Keratinocyte (primary cell): ENCODE results near the gene MED4.

Source experiments
- CTCF ChIP-seq, 3 experiments: IDR thresholded peaks in 1 of 3; conservative IDR thresholded peaks in 1 of 3; optimal IDR thresholded peaks in 1 of 3; 2 replicates in 2 of 3; 3 replicates in 1 of 3; pipeline versions ENCODE3 to v1.5.1; 2011; ENCODE audit warnings: low read length in 3 of 3, mild to moderate bottlenecking in 3 of 3, moderate library complexity in 2 of 3, control low read depth in 1 of 3, inconsistent platforms in 1 of 3; ENCODE audit not compliant: insufficient read depth in 2 of 3; ENCODE audit errors: extremely low read depth in 1 of 3
- EZH2 ChIP-seq: IDR thresholded peaks from one replicate; pipeline ENCODE4 v1.6.1; 2012; ENCODE audit warnings: inconsistent platforms, mild to moderate bottlenecking, low read length, moderate library complexity

- TF ChIP-seq CTCF (optimal IDR thresholded peaks at IDR 0.05 in 1 of 3, IDR thresholded peaks at IDR 0.05 in 1 of 3, conservative IDR thresholded peaks at IDR 0.05 in 1 of 3; ENCODE audit: extremely low read depth in 1 of 3, insufficient read depth in 2 of 3, low read length in 3 of 3) (no peak), EZH2 (no peak)
Measured at GRCh38 chr13:48043789-48044503, 51.0 kb downstream of the MED4 start.
